B cell (primary cell): ENCODE results near the gene CELF2. TPM values are rescaled to one million over a fixed set of nuclear protein-coding genes. Genes with fewer than 3 reads are reported as not detected.

Experiments used
- ATAC-seq: fragments of 200-7000 bp; cut with Tn5 transposase; one replicate; pipeline ENCODE4 v1.10.0; 2021; ENCODE audit warnings: low read depth, mild to moderate bottlenecking, moderate number of reproducible peaks, moderate library complexity
- CTCF ChIA-PET: fragments of 350-600 bp; sonication (Branson Sonifier 250); formaldehyde crosslinking; loops from one replicate; lab custom pipeline; 2021; ENCODE audit warnings: antibody characterized with exemption, inconsistent platforms; lab: Charles Lee
- POLR2A ChIA-PET: fragments of 350-600 bp; sonication (Branson Sonifier 250); formaldehyde crosslinking; loops from one replicate; lab custom pipeline; 2021; ENCODE audit warnings: antibody characterized with exemption; lab: Charles Lee
- DNase-seq: peaks from one replicate; pipeline ENCODE4 v3.0.0; 2013
- H2AFZ ChIP-seq: 2 replicates; pipeline ENCODE4 v1.6.1; 2012; ENCODE audit warnings: mild to moderate bottlenecking, low read depth, low read length; ENCODE audit not compliant: insufficient read depth, poor library complexity, severe bottlenecking
- H3K27ac ChIP-seq, 2 donors: 1 replicate in 1 of 2; 2 replicates in 1 of 2; pipeline ENCODE4 v1.5.1; 2012 to 2013; ENCODE audit warnings: low read length in 2 of 2, mild to moderate bottlenecking in 2 of 2, moderate library complexity in 1 of 2
- H3K27me3 ChIP-seq, 4 experiments: fragments of 200-600 bp in 1 of 4; sonication (generic) in 1 of 4; replicated peaks in 1 of 4; 1 replicate in 2 of 4; 2 replicates in 2 of 4; pipeline versions ENCODE4 v1.6.1 to v1.7.0; 2013 to 2016; ENCODE audit warnings: low read length in 3 of 4, mild to moderate bottlenecking in 2 of 4, mixed read lengths in 1 of 4, moderate library complexity in 1 of 4; ENCODE audit not compliant: insufficient read depth in 4 of 4, control insufficient read depth in 3 of 4; ENCODE audit errors: control extremely low read depth in 1 of 4
- H3K36me3 ChIP-seq, 2 experiments: replicated peaks in 1 of 2; 1 replicate in 1 of 2; 2 replicates in 1 of 2; pipeline versions ENCODE4 v1.6.1 to v1.7.1; 2013; ENCODE audit warnings: low read length in 1 of 2; ENCODE audit not compliant: insufficient read depth in 2 of 2, control insufficient read depth in 1 of 2; ENCODE audit errors: control extremely low read depth in 1 of 2, extremely low read depth in 1 of 2
- H3K4me1 ChIP-seq, 2 donors: fragments of 200-600 bp in 1 of 2; sonication (generic) in 1 of 2; 1 replicate in 1 of 2; 2 replicates in 1 of 2; pipeline versions ENCODE4 v1.5.1 to v1.6.1; 2013 to 2017; ENCODE audit warnings: low read length in 2 of 2; ENCODE audit not compliant: control insufficient read depth in 2 of 2, insufficient read depth in 2 of 2
- H3K4me2 ChIP-seq: replicated peaks from 2 replicates; pipeline ENCODE3; 2012; ENCODE audit warnings: mild to moderate bottlenecking, low read depth, low read length; ENCODE audit not compliant: poor library complexity, severe bottlenecking
- H3K4me3 ChIP-seq, 5 experiments: fragments of 200-600 bp in 1 of 5; sonication (generic) in 1 of 5; 1 replicate in 3 of 5; 2 replicates in 2 of 5; pipeline versions ENCODE4 v1.5.1 to v1.7.0; 2011 to 2016; ENCODE audit warnings: low read length in 4 of 5, mild to moderate bottlenecking in 4 of 5, low read depth in 2 of 5, control low read depth in 1 of 5, moderate library complexity in 1 of 5; ENCODE audit not compliant: insufficient read depth in 1 of 5; ENCODE audit errors: control extremely low read depth in 1 of 5, extremely low read depth in 1 of 5
- H3K79me2 ChIP-seq: fragments of 200-600 bp; sonication (generic); one replicate; pipeline ENCODE4 v1.6.0; 2016; ENCODE audit warnings: low read length; ENCODE audit not compliant: control insufficient read depth, insufficient read depth
- H3K9ac ChIP-seq: fragments of 200-600 bp; sonication (generic); 2 replicates; pipeline ENCODE4 v1.6.1; 2017; ENCODE audit warnings: mild to moderate bottlenecking, low read length, moderate library complexity
- H3K9me3 ChIP-seq, 3 donors: one replicate each; pipeline versions ENCODE4 v1.6.1 to v1.7.1; 2013; ENCODE audit warnings: low read length in 2 of 3; ENCODE audit not compliant: control insufficient read depth in 2 of 3, insufficient read depth in 1 of 3; ENCODE audit errors: control extremely low read depth in 1 of 3
- H4K20me1 ChIP-seq: 2 replicates; pipeline ENCODE4 v1.6.0; 2012; ENCODE audit warnings: mild to moderate bottlenecking, low read length; ENCODE audit not compliant: insufficient read depth, control insufficient read depth, poor library complexity, severe bottlenecking
- H3K27ac Mint-ChIP-seq: one replicate; pipeline ENCODE4 v1.8.0; 2021; ENCODE audit warnings: mixed read lengths
- H3K27me3 Mint-ChIP-seq: one replicate; pipeline ENCODE4 v1.8.0; 2021; ENCODE audit warnings: mixed read lengths
- H3K4me1 Mint-ChIP-seq: one replicate; pipeline ENCODE4 v1.8.0; 2021; ENCODE audit warnings: mixed read lengths
- H3K4me3 Mint-ChIP-seq: one replicate; pipeline ENCODE4 v1.8.0; 2021; ENCODE audit warnings: mixed read lengths
- H3K9me3 Mint-ChIP-seq: one replicate; pipeline ENCODE4 v1.8.0; 2022; ENCODE audit warnings: mixed read lengths; ENCODE audit not compliant: insufficient read depth
- CTCF ChIP-seq: fragments of 200-600 bp; IDR thresholded peaks from one replicate; pipeline ENCODE4 v1.8.0; 2022; ENCODE audit warnings: antibody characterized with exemption, mild to moderate bottlenecking
- EZH2 ChIP-seq: IDR thresholded peaks from 2 replicates; pipeline ENCODE4 v1.6.1; 2012; ENCODE audit warnings: borderline replicate concordance, low read depth, mild to moderate bottlenecking, moderate library complexity, low read length; ENCODE audit not compliant: insufficient read depth, poor library complexity, severe bottlenecking
- WGBS: methylation state at CpG from one replicate; pipeline ENCODE4 v1.1.5; 2013; ENCODE audit warnings: missing lambda C conversion rate; ENCODE audit not compliant: insufficient coverage; 5-methylcytosine and 5-hydroxymethylcytosine counted together
- intact Hi-C: fragments of 100-400 bp; cut with micrococcal nuclease; formaldehyde crosslinking; loops from one replicate; pipeline ENCODE4 v1.10.0; 2022
- polyA plus RNA-seq: library from polyadenylated mRNA; depleted of rRNA; stranded (reverse); fragments of >200 nt; gene quantifications from 2 replicates; pipeline ENCODE4 v1.2.3, GENCODE V29; 2012
- total RNA-seq, 2 donors: library from RNA; stranded (reverse); fragments of 120-200 nt in 1 of 2; gene quantifications; 1 replicate in 1 of 2; 2 replicates in 1 of 2; pipeline versions ENCODE4 v1.2.3 to v1.2.4, GENCODE V29; 2013 to 2022

Gene CELF2
- total and polyA plus RNA-seq, 2 donors (not counting 1 experiment from before 2014, with no cell fraction given) = 59.5 to 112 TPM

GRCh38 chr10:11205030-11205772 lies 187.5 kb downstream of the CELF2 start:
- no peak overlapping the region for H3K4me3 Mint-ChIP-seq
- TF ChIP-seq EZH2 = no peak
- no peak for TF ChIP-seq CTCF
- no peak overlapping the region for H3K4me2 ChIP-seq

More at GRCh38 chr10:11205030-11205772, 187.5 kb downstream of the CELF2 start:
- H3K4me3 ChIP-seq = no peak overlapping the region
- Mint-ChIP-seq H3K27ac (peak overlapping the region; percentile 68), H3K4me1 (peaks cover 74% of the 10 kb centered on the region), H3K9me3 (no peaks in the 10 kb centered on the region), H3K27me3 (no peaks in the 10 kb centered on the region)
- peaks cover 100% of the 10 kb centered on the region for H4K20me1 ChIP-seq
- no peak overlapping the region for H2AFZ ChIP-seq
- peak overlapping the region in 1 of 2 donors; percentile 38 for H3K27ac ChIP-seq
- H3K9ac ChIP-seq = no peak overlapping the region
- DNase-seq = no peak
- peaks cover 100% of the 10 kb centered on the region for H3K79me2 ChIP-seq
- ATAC-seq = no peak
- WGBS = 67% methylated on average over 1 of the region's 13 CpGs
- H3K36me3 ChIP-seq = peaks cover 6 to 81% of the 10 kb centered on the region in 2 experiments
- intact Hi-C loops = no loop called here
- peaks cover 0 to 3% (median 0%) of the 10 kb centered on the region in 3 donors for H3K9me3 ChIP-seq
- ChIA-PET POLR2A (no interaction called here), CTCF (interaction anchor here (0.9 kb wide), 1 partner anchor 14 kb away, joined by 3 read pairs; no protein-coding TSS in a partner anchor)
- peaks cover 36 to 40% of the 10 kb centered on the region in 2 donors for H3K4me1 ChIP-seq
- no peaks in the 10 kb centered on the region for H3K27me3 ChIP-seq
